GOT3 (cell line): ENCODE measurements around the gene SLC8A1.

Experiments used
- DNase-seq: peaks from one replicate; lab custom pipeline; 2025; ENCODE audit warnings: mixed read lengths; lab: John Stamatoyannopoulos, UW

Gene SLC8A1

DNA sequence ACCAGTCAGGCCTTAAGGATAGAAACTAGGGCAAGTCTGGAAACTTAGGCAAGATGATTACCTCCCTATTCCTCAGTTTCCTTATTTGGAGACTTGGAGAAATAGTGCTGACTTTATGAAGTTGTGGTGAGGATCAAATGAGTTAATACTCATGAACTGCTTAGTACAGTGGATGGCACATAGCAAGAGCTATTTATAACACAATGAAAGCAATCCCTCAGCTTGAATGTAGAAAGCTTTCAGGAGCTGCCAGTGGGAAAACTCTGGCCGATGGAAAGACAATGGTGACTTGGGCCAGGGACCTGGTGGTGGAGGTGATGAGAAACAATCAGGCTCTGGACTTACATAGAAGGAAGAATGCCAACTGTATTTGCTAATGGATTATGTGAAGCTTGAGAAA, 403.4 kb downstream of the SLC8A1 start:
- no peak for DNase-seq

DNA sequence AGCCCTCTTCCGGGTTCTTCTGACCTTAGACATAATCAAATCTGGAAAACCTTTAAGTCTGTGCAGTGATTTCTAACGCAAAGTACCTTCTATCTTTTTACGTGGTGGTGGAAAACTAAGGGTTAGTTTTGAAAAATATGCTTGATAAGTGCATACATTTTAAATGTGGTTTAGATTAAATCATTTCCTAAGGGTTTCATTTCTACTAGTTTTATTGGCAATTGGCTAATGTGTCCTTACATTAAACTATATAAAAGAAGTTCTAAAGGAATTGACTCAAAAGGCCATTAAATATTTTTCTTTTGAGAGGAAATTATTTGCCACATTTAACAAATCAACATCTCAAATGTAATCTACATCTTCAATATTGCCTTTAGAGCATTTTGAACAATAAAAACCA, 404.5 kb downstream of the SLC8A1 start:
- DNase-seq, result no peak
